ENCODE data around the gene NODAL. TPM values are rescaled to one million over a fixed set of nuclear protein-coding genes. Genes with fewer than 3 reads are reported as not detected.
"Not testable (repeated sequence)": the region's sequence is repeated elsewhere in the genome, so short reads cannot be mapped to it uniquely, and the experiment has no call there.

NODAL gene
- not detected in 2 replicates for total RNA-seq

GRCh38 chr10:70441161-70441894 lies at the start of gene NODAL:
Gene NODAL (minus strand): TSS chr10:70441681. CDS start chr10:70441667, 14 bp downstream.
- intact Hi-C loops (cut with micrococcal nuclease): no loop called here

DNA sequence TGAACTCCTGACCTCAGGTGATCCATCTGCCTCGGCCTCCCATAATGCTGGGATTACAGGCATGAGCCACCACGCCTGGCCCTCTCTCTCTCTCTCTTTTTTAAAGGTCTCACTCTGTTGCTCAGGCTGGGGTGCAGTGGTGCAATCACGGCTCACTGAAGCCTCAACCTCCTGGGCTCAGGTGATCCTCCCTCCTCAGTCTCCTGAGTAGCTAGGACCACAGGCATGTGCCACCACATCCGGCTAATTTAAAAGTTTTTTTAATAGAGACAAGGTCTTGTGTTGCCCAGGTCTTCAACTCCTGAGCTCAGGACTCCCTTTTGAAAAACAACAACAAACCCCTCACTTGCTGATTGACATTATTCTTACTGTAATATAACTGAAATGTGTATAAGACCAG lies 48.7 kb upstream of the NODAL start:
- intact Hi-C loops (cut with micrococcal nuclease): no loop called here

DNA sequence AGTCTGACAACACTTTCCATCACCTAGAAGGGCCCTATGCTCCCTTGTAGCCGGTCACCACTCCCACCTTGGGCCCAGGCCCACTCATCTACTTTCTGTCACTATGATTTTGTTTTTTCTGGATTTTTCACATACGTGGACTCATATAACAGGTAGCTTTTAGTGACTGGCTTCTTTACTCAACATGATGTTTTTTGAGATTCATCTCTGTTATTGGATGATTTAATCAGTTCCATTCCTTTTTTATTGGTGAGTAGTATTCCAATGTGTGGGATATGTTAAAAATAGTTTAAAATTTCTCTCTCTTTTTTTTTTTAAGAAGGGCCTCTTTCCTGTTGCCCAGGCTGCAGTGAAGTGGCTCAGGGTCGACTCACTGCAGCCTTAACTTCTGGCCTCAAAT lies 46.3 kb upstream of the NODAL start:
- intact Hi-C loops (cut with micrococcal nuclease): no loop called here

DNA sequence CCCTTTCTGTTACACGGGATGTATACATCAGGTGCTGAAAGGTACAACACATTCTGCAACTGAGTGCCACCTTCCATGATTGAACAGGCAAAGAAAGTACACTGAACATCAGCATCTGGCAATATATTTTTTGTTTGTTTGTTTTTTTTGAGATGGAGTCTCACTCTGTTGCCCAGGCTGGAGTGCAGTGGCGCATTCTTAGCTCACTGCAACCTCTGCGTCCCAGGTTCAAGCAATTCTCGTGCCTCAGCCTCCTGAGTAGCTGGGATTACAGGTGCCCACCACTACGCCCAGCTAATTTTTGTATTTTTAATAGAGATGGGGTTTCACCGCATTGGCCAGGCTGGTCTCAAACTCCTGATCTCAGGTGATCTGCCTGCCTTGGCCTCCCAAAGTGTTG lies 42.4 kb upstream of the NODAL start:
- intact Hi-C loops (cut with micrococcal nuclease): not testable (repeated sequence)

DNA sequence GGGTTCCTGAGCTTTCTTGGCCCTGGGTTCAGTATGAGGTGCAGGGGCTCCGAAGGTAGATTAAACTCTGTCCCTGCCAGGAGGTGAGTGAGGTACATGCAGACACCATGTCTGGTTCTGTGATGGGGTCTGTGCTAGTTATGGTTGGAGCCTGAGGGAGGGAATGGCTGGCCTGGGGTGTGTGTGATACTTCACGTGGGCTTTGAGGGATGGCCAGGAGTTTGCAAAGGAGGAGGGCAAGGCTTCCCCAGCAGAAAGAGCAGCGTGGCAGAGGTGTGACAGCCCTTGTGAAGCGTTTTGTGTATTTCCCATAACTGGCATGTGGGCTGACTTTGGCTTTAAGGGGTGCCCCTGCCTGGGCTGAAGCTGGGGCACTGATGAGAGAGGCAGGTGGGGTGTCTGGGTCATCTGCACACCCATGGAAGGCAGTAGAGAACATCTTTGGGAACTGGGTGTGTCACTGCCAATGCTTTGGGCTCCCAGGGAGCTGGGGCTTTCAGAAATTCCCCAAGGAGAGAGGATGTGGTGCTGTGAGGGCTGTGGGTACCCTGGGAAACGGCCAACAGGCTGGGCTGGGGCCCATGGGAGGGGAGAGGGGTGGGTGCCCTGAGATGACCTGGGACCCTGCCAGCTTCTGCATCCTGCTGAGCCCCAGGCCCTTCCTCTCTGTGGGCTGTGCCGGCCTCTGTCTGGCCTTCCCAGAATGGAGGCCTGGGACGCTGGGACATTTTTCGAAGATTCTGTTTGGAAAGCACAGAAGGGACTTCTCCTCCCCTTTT lies 41.7 kb upstream of the NODAL start:
- intact Hi-C loops (cut with micrococcal nuclease): no loop called here

- intact Hi-C loops (cut with micrococcal nuclease): no loop called here
These were observed 40.5 kb upstream of the NODAL start for GRCh38 chr10:70481831-70482530.

DNA sequence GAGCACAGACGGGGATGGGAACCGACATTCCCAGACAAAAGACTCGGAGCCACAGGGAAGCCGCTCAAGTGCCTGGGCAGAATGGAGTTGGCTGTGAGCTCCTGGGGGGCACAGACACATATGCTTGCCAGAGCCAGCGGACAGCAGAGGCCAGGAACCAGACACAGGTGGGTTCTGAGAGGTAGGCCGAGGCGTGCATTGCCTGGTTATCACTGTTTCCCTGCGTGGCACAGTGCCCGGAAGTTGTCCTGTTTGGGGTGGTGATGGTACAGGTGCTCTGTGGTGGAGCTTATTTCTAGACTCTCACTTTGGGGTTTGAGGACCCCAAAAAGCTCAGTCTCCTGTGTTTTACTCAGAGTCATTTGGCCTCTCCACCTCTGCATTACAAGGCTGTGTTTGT lies 39.6 kb upstream of the NODAL start:
- intact Hi-C loops (cut with micrococcal nuclease): no loop called here

DNA sequence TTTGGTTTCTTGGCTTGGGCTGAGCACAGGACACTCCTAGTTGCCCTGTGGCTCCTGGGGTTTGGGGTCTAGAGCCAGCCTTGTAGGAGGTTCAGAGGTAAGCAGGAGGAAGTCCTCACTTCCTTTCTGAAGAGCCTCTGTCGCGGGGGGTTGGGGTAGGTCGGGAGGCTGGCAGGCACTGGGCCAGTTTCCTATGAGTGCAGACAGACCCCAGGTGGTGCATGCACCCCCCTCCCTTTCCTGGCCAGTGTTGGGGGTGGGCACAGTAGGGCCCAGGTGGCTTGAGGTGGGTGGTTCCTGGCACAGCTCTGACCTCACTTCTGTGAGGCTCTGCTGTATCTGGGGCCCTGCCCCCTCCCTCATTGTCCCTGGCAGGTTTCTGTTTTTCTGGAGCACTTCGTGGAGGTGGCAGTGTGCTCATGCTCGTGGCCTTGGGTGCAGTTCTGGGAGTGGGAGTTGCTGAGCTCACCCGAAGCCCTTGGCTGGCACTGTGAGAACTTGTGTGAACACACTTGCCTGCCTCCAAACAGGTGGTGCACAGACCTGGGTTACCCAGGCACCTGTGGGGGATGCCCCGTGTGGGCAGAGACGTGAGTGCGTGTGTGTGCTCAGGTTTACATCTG lies 38.9 kb upstream of the NODAL start:
- intact Hi-C loops (cut with micrococcal nuclease): no loop called here

DNA sequence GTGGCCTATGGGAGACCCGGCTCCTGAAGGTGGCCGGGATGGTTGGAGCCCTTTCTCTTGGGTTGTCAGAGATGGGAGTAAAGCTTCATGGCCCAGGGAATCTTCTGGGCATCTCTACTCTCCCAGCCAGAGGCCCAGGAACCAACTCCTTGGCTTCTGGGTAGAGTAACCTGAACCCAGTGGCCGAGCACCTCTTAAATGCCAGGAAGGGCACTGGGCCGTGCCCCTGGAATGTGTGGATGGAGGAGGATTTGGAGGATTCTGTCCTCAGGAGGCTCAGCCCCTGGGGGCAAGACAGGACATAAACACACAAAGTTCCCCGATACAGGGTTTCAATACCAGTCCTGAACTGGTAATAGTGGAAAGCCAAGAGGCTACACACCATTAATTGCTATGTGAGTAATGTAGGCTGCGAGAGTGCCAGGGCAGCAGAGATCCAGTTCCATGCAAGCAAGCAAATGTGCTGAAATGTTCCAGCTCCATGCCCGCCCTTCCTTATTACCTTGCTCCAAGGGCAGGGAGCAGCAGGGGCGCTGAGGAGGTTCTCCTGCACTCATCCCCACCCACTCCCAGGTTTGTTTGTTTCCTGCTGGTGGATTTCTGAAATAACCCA lies 38.3 kb upstream of the NODAL start:
- intact Hi-C loops (cut with micrococcal nuclease): loop anchor here (5.0 kb wide), 3 partner anchors 72 to 408 kb away; partner anchors contain the start of genes PCBD1 and PPA1

DNA sequence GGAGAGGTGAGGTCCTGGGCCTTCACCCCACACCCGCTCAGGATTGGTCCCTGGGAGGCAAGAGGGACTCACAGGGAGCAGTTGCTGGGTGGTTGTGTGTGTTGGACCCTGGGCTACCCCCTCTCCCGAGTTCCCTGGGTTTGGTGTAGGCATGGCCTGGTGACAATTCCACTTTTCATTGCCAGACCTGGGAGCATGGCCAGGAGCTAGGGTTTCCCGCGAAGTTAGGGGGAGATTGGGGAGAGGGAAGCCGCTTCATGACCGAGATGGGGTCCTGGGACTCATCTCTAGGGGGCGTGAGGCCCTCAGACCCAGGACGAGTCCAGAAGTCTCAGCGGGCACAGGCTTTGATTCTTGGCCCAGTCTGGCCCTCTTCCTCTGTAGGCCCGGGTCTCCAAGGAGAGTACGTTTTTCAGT lies 37.7 kb upstream of the NODAL start:
- intact Hi-C loops (cut with micrococcal nuclease): loop anchor here (5.0 kb wide), 3 partner anchors 72 to 408 kb away; partner anchors contain the start of genes PCBD1 and PPA1

DNA sequence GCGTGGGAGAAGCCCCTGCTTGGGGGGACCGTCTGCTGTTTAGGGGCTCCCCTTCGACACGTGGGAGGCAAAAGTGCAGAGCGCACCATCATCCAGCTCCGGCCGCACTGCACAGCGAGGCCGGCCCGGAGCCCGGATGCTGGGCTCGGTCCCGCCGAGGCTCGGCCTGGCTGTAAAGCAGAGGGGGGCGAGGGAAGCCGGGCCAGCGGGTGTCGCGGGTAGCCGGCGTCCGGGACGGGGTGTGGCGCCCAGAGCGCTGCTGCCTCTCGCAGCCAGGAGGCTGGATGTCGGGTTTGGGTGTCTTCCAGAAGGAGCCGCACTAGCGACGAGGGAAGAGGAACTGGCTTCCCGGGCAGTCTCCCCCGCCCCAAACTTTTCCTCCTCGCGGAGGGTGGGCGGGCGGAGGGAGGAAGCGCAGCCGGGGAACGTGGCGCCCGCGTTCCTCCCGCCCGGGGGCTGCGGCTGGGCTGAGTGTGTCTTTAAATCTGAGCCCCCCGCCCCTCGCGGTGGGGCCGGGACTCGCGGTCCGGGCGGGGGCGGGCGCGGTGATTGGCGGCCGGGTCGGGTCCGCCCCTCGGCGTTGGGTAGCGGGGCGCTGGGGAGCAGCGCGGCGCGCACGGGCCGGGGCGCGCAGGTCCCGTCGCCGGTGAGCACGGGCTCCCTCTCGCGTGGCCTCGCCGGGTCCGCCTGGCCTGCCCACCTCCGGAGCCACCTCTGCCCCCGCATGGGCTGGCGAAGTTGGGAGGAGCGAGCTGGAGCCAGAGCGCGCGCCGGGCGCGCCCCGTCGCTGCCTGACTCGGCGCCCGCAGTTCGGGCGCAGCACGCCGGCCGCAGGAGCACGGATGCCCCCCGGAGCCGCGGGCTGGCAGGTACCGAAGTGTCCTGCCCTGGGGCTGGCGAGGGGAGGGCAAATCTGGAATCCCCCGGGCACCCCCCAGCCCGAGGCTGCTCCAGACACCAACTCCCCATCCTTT lies 37.0 kb upstream of the NODAL start, which contains the start of gene PALD1:
Gene PALD1, plus strand, starts transcription at position 577 of the 974 bp plus-strand sequence. CDS start 47,185 bp downstream, outside the sequence.
- intact Hi-C loops (cut with micrococcal nuclease): loop anchor here (5.0 kb wide), 3 partner anchors 71 to 409 kb away; partner anchors contain the start of genes PCBD1 and PPA1

DNA sequence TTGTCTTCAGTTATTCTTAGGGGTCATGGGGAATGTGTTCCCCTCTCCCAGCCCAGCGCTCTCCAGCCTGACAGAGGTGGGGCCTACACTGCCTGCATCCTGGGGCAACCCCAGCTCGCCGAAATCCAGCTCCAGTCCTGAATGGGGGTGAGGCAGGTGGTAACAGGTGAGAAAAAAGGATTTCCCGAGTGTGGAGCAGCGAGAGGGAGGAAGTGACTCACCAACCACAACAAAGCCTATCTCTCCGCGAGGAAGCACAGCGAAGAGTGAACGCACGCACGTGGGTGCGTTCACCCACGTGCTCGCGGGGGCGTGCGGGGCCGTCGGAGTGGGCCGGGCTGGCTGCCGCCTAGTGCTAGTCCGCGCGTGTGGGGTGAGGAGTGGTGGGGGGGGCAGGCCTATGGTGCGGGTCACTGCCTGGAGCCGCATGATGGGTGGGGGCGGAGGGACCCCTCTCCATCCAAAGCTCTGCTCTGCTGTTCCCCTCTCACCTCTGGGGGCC lies 36.2 kb upstream of the NODAL start:
- intact Hi-C loops (cut with micrococcal nuclease): loop anchor here (2.0 to 5.0 kb wide), 4 partner anchors 17 to 410 kb away; partner anchors contain the start of genes PCBD1 and PPA1

DNA sequence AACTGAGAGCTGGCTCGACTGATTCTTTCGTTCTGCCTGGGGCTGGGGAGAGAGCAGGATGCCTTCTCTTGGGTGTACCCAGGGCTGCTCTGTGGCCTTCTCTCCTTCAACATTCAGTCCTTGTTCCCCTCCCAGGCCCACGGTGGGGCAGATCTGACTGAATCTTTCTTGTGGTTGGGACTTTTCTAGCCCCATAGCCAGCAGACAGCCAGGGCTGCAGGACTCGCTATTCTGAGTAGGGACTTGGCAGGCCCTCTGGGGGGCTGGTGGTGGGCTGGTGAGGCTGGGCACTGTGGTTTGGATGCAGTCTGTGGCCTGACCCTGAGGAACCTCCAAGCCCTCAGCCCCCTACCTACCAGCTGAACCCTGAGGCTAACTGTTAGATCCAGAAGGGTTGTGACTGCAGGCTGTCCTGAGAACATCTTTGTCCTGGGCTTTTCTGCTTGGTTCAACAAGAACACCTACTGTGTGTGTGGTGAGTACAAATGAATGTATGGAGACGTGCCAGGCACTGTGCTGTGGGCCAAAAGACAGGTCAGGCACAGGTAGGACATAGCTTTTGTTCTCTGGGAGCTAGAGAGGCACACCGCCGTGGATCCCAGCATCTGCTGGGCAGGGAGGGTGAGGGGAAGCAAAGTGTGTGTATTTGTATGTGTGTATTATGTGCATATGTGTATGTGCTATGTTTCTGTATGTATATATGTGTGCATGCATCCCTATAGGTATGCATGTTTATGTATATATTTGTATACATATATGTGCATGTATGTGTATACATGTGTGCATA lies 35.0 kb upstream of the NODAL start:
- intact Hi-C loops (cut with micrococcal nuclease): loop anchor here (2.0 to 5.0 kb wide), 4 partner anchors 18 to 411 kb away; partner anchors contain the start of genes PCBD1 and PPA1

DNA sequence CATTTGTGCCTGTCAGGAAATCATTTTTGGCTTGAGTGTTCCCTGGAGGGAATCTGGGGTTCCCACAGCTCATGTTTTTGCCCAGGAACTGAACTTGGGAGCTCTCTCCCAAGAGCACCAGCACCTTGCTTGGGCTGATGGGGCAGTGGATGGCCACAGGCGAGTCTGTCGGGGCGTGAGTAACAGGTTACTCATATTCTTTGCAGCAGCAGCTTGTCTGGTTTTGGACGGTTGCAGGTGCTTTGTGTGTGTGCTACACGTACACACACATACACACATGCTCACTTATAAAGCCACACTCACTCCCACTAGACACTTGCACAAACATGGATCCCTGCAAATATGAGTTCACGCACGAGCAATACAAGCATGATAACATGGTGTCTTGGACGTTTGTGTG lies 34.2 kb upstream of the NODAL start:
- intact Hi-C loops (cut with micrococcal nuclease): loop anchor here (2.0 to 5.0 kb wide), 4 partner anchors 19 to 412 kb away; partner anchors contain the start of genes PCBD1 and PPA1

GRCh38 chr10:70474780-70475179 lies 33.3 kb upstream of the NODAL start:
- intact Hi-C loops (cut with micrococcal nuclease): loop anchor here (5.0 kb wide), 3 partner anchors 67 to 413 kb away; partner anchors contain the start of genes PCBD1 and PPA1

- intact Hi-C loops (cut with micrococcal nuclease): no loop called here
These were observed 31.4 kb upstream of the NODAL start for GRCh38 chr10:70472799-70473454.

DNA sequence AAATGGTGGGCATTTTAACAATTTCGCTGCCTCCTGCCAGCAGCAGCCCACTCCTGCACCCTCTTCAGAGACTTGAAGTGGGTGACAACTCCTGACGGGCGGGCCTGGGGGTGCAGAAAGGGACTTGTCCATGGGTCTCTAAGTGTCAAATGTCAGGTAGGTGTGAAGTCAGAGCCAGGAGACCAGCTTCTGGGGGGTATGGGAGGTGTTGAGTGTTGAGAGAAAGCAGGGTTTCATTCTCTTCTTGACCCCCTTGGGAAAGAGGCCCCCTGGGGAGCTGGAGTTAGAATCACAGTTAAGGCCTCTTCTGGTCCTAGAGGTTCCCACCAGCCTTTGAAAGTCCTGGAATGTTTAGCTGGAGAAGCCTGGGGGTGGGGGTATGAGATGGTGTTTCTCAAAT lies 25.5 kb upstream of the NODAL start:
- intact Hi-C loops (cut with micrococcal nuclease): no loop called here

- intact Hi-C loops (cut with micrococcal nuclease): no loop called here
These were observed 24.4 kb upstream of the NODAL start for GRCh38 chr10:70465832-70466231.

All from T-helper 1 cell treated with Interleukin-12 subunit alpha and Interleukin-12 subunit beta and Interleukin-4 antibody, amounts not matched to agents 30 ng/mL and 1 ng/mL, for 36 hours (primary cell).